Hepatocyte (in vitro differentiated cells): ENCODE data around the gene APLN.

Experiments used
- EZH2 ChIP-seq: fragments of 200-600 bp; sonication (generic); IDR thresholded peaks from 2 replicates; pipeline ENCODE4 v1.6.1; 2016; ENCODE audit warnings: antibody characterized with exemption, mild to moderate bottlenecking, borderline replicate concordance
- EZH2phosphoT487 ChIP-seq: fragments of 200-600 bp; sonication (generic); IDR thresholded peaks from one replicate; pipeline ENCODE4 v1.6.1; 2018; ENCODE audit warnings: antibody characterized with exemption, mild to moderate bottlenecking, low read depth, moderate library complexity; ENCODE audit not compliant: unreplicated experiment, severe bottlenecking
- TF ChIP-seq, protein P1 (sequence below): fragments of 200-600 bp; sonication (generic); IDR thresholded peaks from 2 replicates; pipeline ENCODE4 v1.5.1; 2016; ENCODE audit warnings: antibody characterized with exemption, mild to moderate bottlenecking; ENCODE audit not compliant: poor library complexity

DNA sequence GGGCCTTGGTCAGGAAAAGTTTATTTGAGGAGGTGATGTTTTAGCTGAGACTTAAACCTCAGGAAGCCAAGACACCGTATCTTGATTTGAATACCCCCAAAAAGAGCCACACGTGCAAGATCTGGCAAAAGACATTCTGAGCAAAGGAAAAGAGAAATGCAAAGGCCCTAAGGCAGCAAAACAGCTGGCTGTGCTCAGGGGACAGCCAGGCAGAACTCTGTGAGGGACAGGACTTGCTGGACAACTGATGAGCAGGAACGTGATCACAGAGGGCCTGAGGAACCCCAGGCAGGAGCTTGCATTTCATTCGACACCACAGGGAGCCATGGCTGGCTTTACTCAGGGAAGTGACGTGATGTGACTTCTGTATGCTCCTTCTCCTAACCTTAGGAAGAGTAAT, 58.7 kb downstream of the APLN start:
- TF ChIP-seq, protein P1, sequence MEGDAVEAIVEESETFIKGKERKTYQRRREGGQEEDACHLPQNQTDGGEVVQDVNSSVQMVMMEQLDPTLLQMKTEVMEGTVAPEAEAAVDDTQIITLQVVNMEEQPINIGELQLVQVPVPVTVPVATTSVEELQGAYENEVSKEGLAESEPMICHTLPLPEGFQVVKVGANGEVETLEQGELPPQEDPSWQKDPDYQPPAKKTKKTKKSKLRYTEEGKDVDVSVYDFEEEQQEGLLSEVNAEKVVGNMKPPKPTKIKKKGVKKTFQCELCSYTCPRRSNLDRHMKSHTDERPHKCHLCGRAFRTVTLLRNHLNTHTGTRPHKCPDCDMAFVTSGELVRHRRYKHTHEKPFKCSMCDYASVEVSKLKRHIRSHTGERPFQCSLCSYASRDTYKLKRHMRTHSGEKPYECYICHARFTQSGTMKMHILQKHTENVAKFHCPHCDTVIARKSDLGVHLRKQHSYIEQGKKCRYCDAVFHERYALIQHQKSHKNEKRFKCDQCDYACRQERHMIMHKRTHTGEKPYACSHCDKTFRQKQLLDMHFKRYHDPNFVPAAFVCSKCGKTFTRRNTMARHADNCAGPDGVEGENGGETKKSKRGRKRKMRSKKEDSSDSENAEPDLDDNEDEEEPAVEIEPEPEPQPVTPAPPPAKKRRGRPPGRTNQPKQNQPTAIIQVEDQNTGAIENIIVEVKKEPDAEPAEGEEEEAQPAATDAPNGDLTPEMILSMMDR, result no peak
- TF ChIP-seq EZH2phosphoT487 (no peak), EZH2 (no peak)
